DOHH2 (cell line): ENCODE data around the gene GRIA3.

Experiments
- H3F3A ChIP-seq: fragments of 200-600 bp; sonication (generic), shearing (Covaris generic); 2 replicates; pipeline ENCODE4 v1.6.0; 2016; ENCODE audit warnings: antibody characterized with exemption, mild to moderate bottlenecking; ENCODE audit not compliant: control insufficient read depth, insufficient read depth
- H3K27ac ChIP-seq: fragments of 200-600 bp; sonication (generic); 2 replicates; pipeline ENCODE4 v1.5.1; 2014; ENCODE audit warnings: low read depth, mild to moderate bottlenecking, low read length, moderate library complexity
- H3K27me3 ChIP-seq: fragments of 200-600 bp; sonication (generic); 2 replicates; pipeline ENCODE4 v1.6.1; 2014; ENCODE audit warnings: mild to moderate bottlenecking, low read length, mixed read lengths; ENCODE audit not compliant: control insufficient read depth
- H3K36me3 ChIP-seq: fragments of 200-600 bp; sonication (generic); 2 replicates; pipeline ENCODE4 v1.6.1; 2014; ENCODE audit warnings: mild to moderate bottlenecking, low read length, moderate library complexity, mixed read lengths; ENCODE audit not compliant: control insufficient read depth
- H3K4me1 ChIP-seq: fragments of 200-600 bp; sonication (generic); 2 replicates; pipeline ENCODE4 v1.6.1; 2014; ENCODE audit warnings: mild to moderate bottlenecking, low read length, mixed read lengths; ENCODE audit not compliant: control insufficient read depth
- H3K4me2 ChIP-seq: fragments of 200-600 bp; sonication (generic); 2 replicates; pipeline ENCODE4 v1.6.0; 2014; ENCODE audit warnings: mild to moderate bottlenecking, low read length, moderate library complexity
- H3K4me3 ChIP-seq: fragments of 200-600 bp; sonication (generic); 2 replicates; pipeline ENCODE4 v1.5.1; 2014; ENCODE audit warnings: mild to moderate bottlenecking, low read length, mixed read lengths
- H3K79me2 ChIP-seq: fragments of 200-600 bp; sonication (generic); 2 replicates; pipeline ENCODE4 v1.6.1; 2014; ENCODE audit warnings: mild to moderate bottlenecking, low read length, mixed read lengths; ENCODE audit not compliant: control insufficient read depth
- H3K9me2 ChIP-seq: fragments of 200-600 bp; sonication (generic); replicated peaks from 2 replicates; pipeline ENCODE4 v1.6.1; 2014; ENCODE audit warnings: mild to moderate bottlenecking, low read length, mixed read lengths; ENCODE audit not compliant: control insufficient read depth
- H3K9me3 ChIP-seq: fragments of 200-600 bp; sonication (generic); 2 replicates; pipeline ENCODE4 v1.6.1; 2014; ENCODE audit warnings: antibody characterized with exemption, low read length, mixed read lengths; ENCODE audit not compliant: control insufficient read depth, insufficient read depth
- H4K20me1 ChIP-seq: fragments of 200-600 bp; sonication (generic); 2 replicates; pipeline ENCODE4 v1.6.0; 2014; ENCODE audit warnings: low read depth, mild to moderate bottlenecking, antibody characterized with exemption, low read length, moderate library complexity; ENCODE audit not compliant: control insufficient read depth, insufficient read depth
- CTCF ChIP-seq: fragments of 200-600 bp; sonication (generic); IDR thresholded peaks from one replicate; pipeline ENCODE4 v1.5.1; 2014; ENCODE audit warnings: antibody characterized with exemption, mild to moderate bottlenecking, low read depth, low read length; ENCODE audit not compliant: poor library complexity, severe bottlenecking
- EZH2phosphoT487 ChIP-seq: fragments of 200-600 bp; sonication (generic); IDR thresholded peaks from 2 replicates; pipeline ENCODE4 v1.6.1; 2017; ENCODE audit warnings: borderline replicate concordance, mild to moderate bottlenecking, antibody characterized with exemption, low read length, moderate library complexity, mixed read lengths

GRIA3 gene

GRCh38 chrX:123267220-123267619 lies 83.1 kb downstream of the GRIA3 start:
- Histone ChIP-seq H3K27ac (no peak overlapping the region), H3K9me2 (no peaks in the 10 kb centered on the region), H3K27me3 (no peaks in the 10 kb centered on the region)

GRCh38 chrX:123271902-123272301 lies 87.8 kb downstream of the GRIA3 start:
- Histone ChIP-seq H3K4me3 (no peak overlapping the region), H4K20me1 (no peaks in the 10 kb centered on the region), H3K27ac (no peak overlapping the region), H3K27me3 (no peaks in the 10 kb centered on the region), H3K9me3 (no peaks in the 10 kb centered on the region), H3F3A (no peaks in the 10 kb centered on the region), H3K4me2 (no peak overlapping the region), H3K9me2 (no peaks in the 10 kb centered on the region), H3K4me1 (no peaks in the 10 kb centered on the region), H3K79me2 (no peaks in the 10 kb centered on the region), H3K36me3 (no peaks in the 10 kb centered on the region)
- TF ChIP-seq CTCF (no peak), EZH2phosphoT487 (no peak)

More at GRCh38 chrX:123267220-123267619, 83.1 kb downstream of the GRIA3 start:
- Histone ChIP-seq H3K36me3 (no peaks in the 10 kb centered on the region), H3K9me3 (no peaks in the 10 kb centered on the region), H4K20me1 (no peaks in the 10 kb centered on the region), H3F3A (no peaks in the 10 kb centered on the region), H3K4me3 (no peak overlapping the region), H3K79me2 (no peaks in the 10 kb centered on the region), H3K4me2 (no peak overlapping the region), H3K4me1 (no peaks in the 10 kb centered on the region)
- no peak for TF ChIP-seq CTCF
- TF ChIP-seq EZH2phosphoT487, result no peak

GRCh38 chrX:123272630-123273029 lies 88.6 kb downstream of the GRIA3 start:
- no peaks in the 10 kb centered on the region for H3K9me3 ChIP-seq
- no peaks in the 10 kb centered on the region for H3F3A ChIP-seq
- no peaks in the 10 kb centered on the region for H3K79me2 ChIP-seq
- no peaks in the 10 kb centered on the region for H3K4me1 ChIP-seq
- no peak overlapping the region for H3K4me2 ChIP-seq
- no peaks in the 10 kb centered on the region for H3K27me3 ChIP-seq
- no peaks in the 10 kb centered on the region for H3K36me3 ChIP-seq
- TF ChIP-seq EZH2phosphoT487, result no peak
- TF ChIP-seq CTCF, result no peak
- H3K9me2 ChIP-seq, result no peaks in the 10 kb centered on the region
- no peak overlapping the region for H3K4me3 ChIP-seq
- no peak overlapping the region for H3K27ac ChIP-seq
- no peaks in the 10 kb centered on the region for H4K20me1 ChIP-seq

GRCh38 chrX:123274796-123275195 lies 90.7 kb downstream of the GRIA3 start:
- H3K36me3 ChIP-seq, result no peaks in the 10 kb centered on the region
- no peaks in the 10 kb centered on the region for H3K9me2 ChIP-seq
- H4K20me1 ChIP-seq, result no peaks in the 10 kb centered on the region
- TF ChIP-seq EZH2phosphoT487, result no peak
- no peak for TF ChIP-seq CTCF
- H3K27me3 ChIP-seq, result no peaks in the 10 kb centered on the region
- H3K4me1 ChIP-seq, result no peaks in the 10 kb centered on the region
- H3K27ac ChIP-seq, result no peak overlapping the region
- H3K4me3 ChIP-seq, result no peak overlapping the region
- H3K9me3 ChIP-seq, result no peaks in the 10 kb centered on the region
- H3F3A ChIP-seq, result no peaks in the 10 kb centered on the region
- H3K4me2 ChIP-seq, result no peak overlapping the region
- no peaks in the 10 kb centered on the region for H3K79me2 ChIP-seq
